Measurements from ENCODE around the gene FLT4.

DNA sequence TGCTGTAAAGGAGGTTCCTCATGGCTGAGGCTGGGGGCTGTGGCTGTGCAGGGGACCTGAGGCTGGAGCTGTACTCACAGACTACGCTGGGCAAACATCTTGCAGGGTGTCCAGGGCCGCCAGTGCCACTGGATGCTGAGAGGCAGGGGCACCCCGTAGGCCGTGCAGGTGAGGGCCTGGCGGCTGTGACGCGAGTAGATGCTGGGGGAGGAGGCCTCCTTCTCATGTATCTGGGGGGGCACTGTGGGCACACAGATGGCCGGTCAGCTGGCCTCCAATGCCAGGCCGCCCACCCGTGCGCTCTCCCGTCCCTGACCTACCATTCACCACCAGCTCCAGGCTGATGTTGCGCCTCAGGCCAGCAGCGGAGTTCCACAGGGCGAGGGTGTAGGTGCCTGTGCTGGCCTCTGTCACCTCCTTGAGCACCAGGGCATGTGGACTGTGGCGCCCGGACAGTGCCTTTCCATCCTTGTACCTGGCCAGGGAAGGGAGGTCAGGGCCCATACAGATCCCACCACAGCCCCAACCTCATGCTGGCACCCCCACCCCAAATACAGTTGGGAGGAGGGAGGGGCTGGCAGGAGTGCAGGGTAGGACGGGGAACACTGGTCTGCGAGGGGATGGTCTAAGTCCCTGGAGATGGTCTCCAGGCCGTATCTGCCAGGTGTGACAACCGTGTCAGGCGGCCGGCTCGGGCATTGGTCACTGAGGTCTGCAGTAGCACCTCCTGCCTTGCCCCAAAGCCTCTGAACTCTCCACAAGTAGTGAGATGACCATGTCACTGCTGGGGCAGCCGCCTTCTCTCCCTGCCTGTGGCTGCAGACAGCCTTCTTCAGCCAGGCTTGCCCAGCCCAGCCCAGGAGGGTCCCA is 23.4 kb downstream of the FLT4 start:
- TF ChIP-seq, protein P1, sequence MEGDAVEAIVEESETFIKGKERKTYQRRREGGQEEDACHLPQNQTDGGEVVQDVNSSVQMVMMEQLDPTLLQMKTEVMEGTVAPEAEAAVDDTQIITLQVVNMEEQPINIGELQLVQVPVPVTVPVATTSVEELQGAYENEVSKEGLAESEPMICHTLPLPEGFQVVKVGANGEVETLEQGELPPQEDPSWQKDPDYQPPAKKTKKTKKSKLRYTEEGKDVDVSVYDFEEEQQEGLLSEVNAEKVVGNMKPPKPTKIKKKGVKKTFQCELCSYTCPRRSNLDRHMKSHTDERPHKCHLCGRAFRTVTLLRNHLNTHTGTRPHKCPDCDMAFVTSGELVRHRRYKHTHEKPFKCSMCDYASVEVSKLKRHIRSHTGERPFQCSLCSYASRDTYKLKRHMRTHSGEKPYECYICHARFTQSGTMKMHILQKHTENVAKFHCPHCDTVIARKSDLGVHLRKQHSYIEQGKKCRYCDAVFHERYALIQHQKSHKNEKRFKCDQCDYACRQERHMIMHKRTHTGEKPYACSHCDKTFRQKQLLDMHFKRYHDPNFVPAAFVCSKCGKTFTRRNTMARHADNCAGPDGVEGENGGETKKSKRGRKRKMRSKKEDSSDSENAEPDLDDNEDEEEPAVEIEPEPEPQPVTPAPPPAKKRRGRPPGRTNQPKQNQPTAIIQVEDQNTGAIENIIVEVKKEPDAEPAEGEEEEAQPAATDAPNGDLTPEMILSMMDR (IDR thresholded peaks at IDR 0.05; ENCODE audit: low read depth, low read length): no peak
- TF ChIP-seq EZH2phosphoT487 (IDR thresholded peaks at IDR 0.05; ENCODE audit: low read depth): no peak
